Lower lobe of right lung (tissue), 2 donors: ENCODE results near the gene ZNF594. TPM values are rescaled to one million over a fixed set of nuclear protein-coding genes. Genes with fewer than 3 reads are reported as not detected.

ENCODE experiments used
- ATAC-seq, 2 donors: fragments of 200-7000 bp; cut with Tn5 transposase; one replicate each; pipeline ENCODE4 v1.9.1; 2020 to 2022; ENCODE audit warnings: mild to moderate bottlenecking in 2 of 2, moderate library complexity in 2 of 2
- DNase-seq: peaks from one replicate; pipeline ENCODE4 v3.0.0-alpha.2; 2020
- H3K27ac ChIP-seq: fragments of 200-600 bp; one replicate; pipeline ENCODE4 v1.8.0; 2022
- H3K27me3 ChIP-seq: fragments of 200-600 bp; one replicate; pipeline ENCODE4 v1.8.0; 2022; ENCODE audit warnings: low read depth
- H3K36me3 ChIP-seq: fragments of 200-600 bp; one replicate; pipeline ENCODE4 v1.8.0; 2022; ENCODE audit warnings: mild to moderate bottlenecking
- H3K4me1 ChIP-seq: fragments of 200-600 bp; one replicate; pipeline ENCODE4 v1.8.0; 2022
- H3K4me3 ChIP-seq: fragments of 200-600 bp; one replicate; pipeline ENCODE4 v1.8.0; 2022; ENCODE audit warnings: mild to moderate bottlenecking
- H3K9me3 ChIP-seq: fragments of 200-600 bp; one replicate; pipeline ENCODE4 v1.8.0; 2022
- CTCF ChIP-seq: fragments of 200-600 bp; IDR thresholded peaks from one replicate; pipeline ENCODE4 v1.8.0; 2022; ENCODE audit warnings: antibody characterized with exemption, mild to moderate bottlenecking
- intact Hi-C: fragments of 100-400 bp; cut with DNase I; formaldehyde crosslinking; loops from one replicate; pipeline ENCODE4 v1.11.0; 2022
- total RNA-seq: library from RNA; stranded (reverse); fragmentation: NEBNext Ultra II Directional; extraction: Animal tissue kit (Norgen Biotek cat#: 25700); gene quantifications from one replicate; pipeline ENCODE4 v1.2.1, GENCODE V29; 2021
- donor health status: DM: no; HTN: yes; CAD: no; lungs with severe emphysema.

Gene ZNF594
- total RNA-seq, 1 donor from 2014 or later, result 8.7 TPM

GRCh38 chr17:5203908-5204294, 12.2 kb upstream of the ZNF594 start:
- Histone ChIP-seq H3K9me3 (no peaks in the 10 kb centered on the region), H3K4me3 (no peak overlapping the region), H3K4me1 (no peaks in the 10 kb centered on the region), H3K27ac (no peak overlapping the region), H3K36me3 (no peaks in the 10 kb centered on the region), H3K27me3 (no peaks in the 10 kb centered on the region)
- no peak for ATAC-seq
- no peak for DNase-seq
- intact Hi-C loops, result no loop called here
- no peak for TF ChIP-seq CTCF

DNA sequence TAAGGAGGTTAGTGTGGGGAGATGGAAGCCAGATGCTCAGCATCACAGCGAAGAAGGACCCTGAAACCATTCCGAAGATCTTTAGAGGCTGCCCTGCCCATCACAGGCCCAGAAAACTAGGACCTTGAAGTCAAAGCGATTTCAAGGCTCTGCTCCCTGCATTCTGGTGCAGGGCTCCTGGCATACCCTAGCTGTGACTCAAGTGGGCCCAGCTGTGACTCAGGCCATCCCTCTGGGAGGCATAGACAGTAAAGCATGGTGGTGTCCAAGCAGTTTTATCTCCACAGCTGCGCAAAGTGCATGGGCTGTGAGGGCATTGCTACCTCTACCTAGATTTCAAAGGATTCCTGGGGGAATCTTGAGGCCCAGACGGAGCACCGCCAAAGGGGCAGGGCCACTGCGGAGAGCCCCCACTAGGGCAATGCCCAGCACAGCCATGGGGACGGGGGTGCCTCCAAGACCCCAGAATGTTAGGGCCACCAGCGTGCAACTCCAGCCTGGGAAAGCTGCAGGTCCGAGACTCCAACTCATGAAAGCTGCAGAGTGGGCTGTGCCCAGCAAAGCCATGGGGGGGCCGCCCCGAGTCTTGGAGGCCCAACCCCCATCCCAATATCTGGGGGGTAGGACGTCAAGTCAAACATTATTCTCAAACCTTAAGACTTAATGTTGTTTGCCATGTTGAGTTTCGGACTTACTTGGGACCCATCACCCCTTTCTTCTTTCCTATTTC, 11.7 kb upstream of the ZNF594 start:
- no peak overlapping the region for H3K4me3 ChIP-seq
- no peaks in the 10 kb centered on the region for H3K9me3 ChIP-seq
- ATAC-seq (no peak), DNase-seq (no peak)
- no peaks in the 10 kb centered on the region for H3K36me3 ChIP-seq
- no peaks in the 10 kb centered on the region for H3K27me3 ChIP-seq
- H3K4me1 ChIP-seq, result no peaks in the 10 kb centered on the region
- H3K27ac ChIP-seq, result no peak overlapping the region
- intact Hi-C loops, result no loop called here
- no peak for TF ChIP-seq CTCF

- no peak overlapping the region for H3K27ac ChIP-seq
- no peak overlapping the region for H3K4me3 ChIP-seq
- H3K4me1 ChIP-seq, result no peaks in the 10 kb centered on the region
- no peaks in the 10 kb centered on the region for H3K36me3 ChIP-seq
- intact Hi-C loops, result no loop called here
- H3K9me3 ChIP-seq, result no peaks in the 10 kb centered on the region
- DNase-seq, result no peak
- TF ChIP-seq CTCF, result no peak
- ATAC-seq, result no peak
- H3K27me3 ChIP-seq, result no peaks in the 10 kb centered on the region
These were observed 9.3 kb upstream of the ZNF594 start for GRCh38 chr17:5201011-5201410.

GRCh38 chr17:5200360-5200759, 8.7 kb upstream of the ZNF594 start:
- Histone ChIP-seq H3K36me3 (no peaks in the 10 kb centered on the region), H3K27ac (no peak overlapping the region), H3K4me3 (no peak overlapping the region), H3K27me3 (no peaks in the 10 kb centered on the region), H3K4me1 (no peaks in the 10 kb centered on the region), H3K9me3 (no peaks in the 10 kb centered on the region)
- intact Hi-C loops, result no loop called here
- ATAC-seq (no peak), DNase-seq (no peak)
- TF ChIP-seq CTCF, result no peak

- Histone ChIP-seq H3K27me3 (no peaks in the 10 kb centered on the region), H3K4me1 (no peaks in the 10 kb centered on the region), H3K9me3 (no peaks in the 10 kb centered on the region), H3K27ac (no peak overlapping the region), H3K36me3 (no peaks in the 10 kb centered on the region), H3K4me3 (no peak overlapping the region)
- intact Hi-C loops, result no loop called here
- ATAC-seq, result peak in 1 of 2 donors; percentile 12
- DNase-seq, result no peak
- TF ChIP-seq CTCF, result no peak
These were observed 6.8 kb upstream of the ZNF594 start for GRCh38 chr17:5198472-5198871.
